Peyer's patch (tissue), 4 donors: Measurements from ENCODE around the gene ADAMTSL3.

Source experiments
- POLR2A ChIP-seq, 2 donors: fragments of 450-650 bp; IDR thresholded peaks; one replicate each; pipeline ENCODE4 v1.5.1; 2017; ENCODE audit warnings: antibody characterized with exemption in 2 of 2, mild to moderate bottlenecking in 2 of 2, moderate library complexity in 2 of 2
- TF ChIP-seq, protein P1 (sequence below), 6 experiments: fragments of 450-650 bp in 4 of 6; fragments of 200-600 bp in 2 of 6; sonication (generic) in 1 of 6; IDR thresholded peaks; one replicate each; pipeline ENCODE4 v1.5.1; 2017 to 2019; ENCODE audit warnings: antibody characterized with exemption in 6 of 6, mild to moderate bottlenecking in 3 of 6, moderate library complexity in 1 of 6

DNA sequence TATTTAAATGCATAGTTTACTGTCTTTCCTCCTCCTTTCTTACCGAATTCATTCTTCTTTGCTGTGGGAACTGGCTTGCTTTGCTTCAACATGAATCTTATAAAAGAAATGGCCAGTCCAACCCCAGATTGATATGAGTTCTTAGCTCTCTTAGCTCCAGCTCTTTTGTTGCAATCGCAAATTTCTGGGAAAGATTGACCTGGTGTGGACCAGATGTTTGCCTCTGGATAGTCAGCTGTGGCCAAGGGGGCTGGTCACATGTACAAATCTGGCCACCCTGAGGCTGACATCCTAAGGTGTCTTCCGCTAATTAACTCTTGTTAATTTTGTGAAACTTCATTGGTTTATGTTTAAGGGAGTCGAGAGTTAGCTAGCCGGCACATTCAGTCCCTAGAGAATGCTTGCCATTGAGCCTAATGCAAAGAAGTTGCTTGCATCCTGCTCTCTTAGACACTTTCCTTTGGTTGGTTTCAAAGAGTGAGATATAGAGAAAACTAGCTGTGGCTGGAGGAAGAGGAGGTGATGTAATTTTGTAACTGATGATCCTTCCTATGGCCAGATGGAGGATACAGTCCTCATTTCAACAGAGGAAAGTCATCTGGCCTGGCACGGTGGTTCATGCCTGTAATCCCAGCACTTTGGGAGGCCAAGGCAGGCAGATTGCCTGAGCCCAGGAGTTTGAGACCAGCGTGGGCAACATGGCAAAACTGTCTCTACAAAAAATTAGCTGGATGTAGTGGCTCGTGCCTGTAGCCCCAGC, 162.4 kb downstream of the ADAMTSL3 start:
- TF ChIP-seq POLR2A (IDR thresholded peaks at IDR 0.05), result no peak
- TF ChIP-seq, protein P1, sequence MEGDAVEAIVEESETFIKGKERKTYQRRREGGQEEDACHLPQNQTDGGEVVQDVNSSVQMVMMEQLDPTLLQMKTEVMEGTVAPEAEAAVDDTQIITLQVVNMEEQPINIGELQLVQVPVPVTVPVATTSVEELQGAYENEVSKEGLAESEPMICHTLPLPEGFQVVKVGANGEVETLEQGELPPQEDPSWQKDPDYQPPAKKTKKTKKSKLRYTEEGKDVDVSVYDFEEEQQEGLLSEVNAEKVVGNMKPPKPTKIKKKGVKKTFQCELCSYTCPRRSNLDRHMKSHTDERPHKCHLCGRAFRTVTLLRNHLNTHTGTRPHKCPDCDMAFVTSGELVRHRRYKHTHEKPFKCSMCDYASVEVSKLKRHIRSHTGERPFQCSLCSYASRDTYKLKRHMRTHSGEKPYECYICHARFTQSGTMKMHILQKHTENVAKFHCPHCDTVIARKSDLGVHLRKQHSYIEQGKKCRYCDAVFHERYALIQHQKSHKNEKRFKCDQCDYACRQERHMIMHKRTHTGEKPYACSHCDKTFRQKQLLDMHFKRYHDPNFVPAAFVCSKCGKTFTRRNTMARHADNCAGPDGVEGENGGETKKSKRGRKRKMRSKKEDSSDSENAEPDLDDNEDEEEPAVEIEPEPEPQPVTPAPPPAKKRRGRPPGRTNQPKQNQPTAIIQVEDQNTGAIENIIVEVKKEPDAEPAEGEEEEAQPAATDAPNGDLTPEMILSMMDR (IDR thresholded peaks at IDR 0.05), result no peak
